GM12878 (cell line): ENCODE data around the gene PDE10A.

Experiments
- CTCF ChIP-seq, 3 experiments: IDR thresholded peaks in 2 of 3; conservative IDR thresholded peaks in 1 of 3; 2 replicates each; pipeline ENCODE4 v1.5.1; 2011; ENCODE audit warnings: low read depth in 3 of 3, low read length in 3 of 3, mild to moderate bottlenecking in 3 of 3, control low read depth in 2 of 3, moderate library complexity in 2 of 3, inconsistent platforms in 1 of 3, mixed read lengths in 1 of 3; ENCODE audit not compliant: control insufficient read depth in 2 of 3, insufficient read depth in 1 of 3; ENCODE audit errors: extremely low read depth in 1 of 3
- ELK1 ChIP-seq: IDR thresholded peaks from 2 replicates; pipeline ENCODE4 v1.6.1; 2012; ENCODE audit warnings: low read depth, low read length, improper control_type of control experiment
- ESRRA ChIP-seq: IDR thresholded peaks from 2 replicates; pipeline ENCODE4 v1.6.1; 2012; ENCODE audit warnings: mild to moderate bottlenecking, low read length, improper control_type of control experiment
- JUND ChIP-seq: IDR thresholded peaks from 2 replicates; pipeline ENCODE4 v1.6.1; 2012; ENCODE audit warnings: low read depth, mild to moderate bottlenecking, low read length, improper control_type of control experiment, moderate library complexity

- TF ChIP-seq CTCF (IDR thresholded peaks at IDR 0.05 in 2 of 3, conservative IDR thresholded peaks at IDR 0.05 in 1 of 3; ENCODE audit: control insufficient read depth in 2 of 3, extremely low read depth in 1 of 3, insufficient read depth in 1 of 3, low read depth in 3 of 3, low read length in 3 of 3) (no peak), ELK1 (no peak), JUND (no peak), ESRRA (no peak)
These were observed 21.3 kb downstream of the PDE10A start for GRCh38 chr6:165641672-165642156.
